Liver (tissue), 5 donors: Measurements from ENCODE around the gene WDR3. TPM values are rescaled to one million over a fixed set of nuclear protein-coding genes. Genes with fewer than 3 reads are reported as not detected.

Experiments
- GABPA ChIP-seq, 2 donors: IDR thresholded peaks in 1 of 2; conservative IDR thresholded peaks in 1 of 2; 2 replicates each; pipeline ENCODE4 v1.6.1; 2016; ENCODE audit warnings: antibody characterized with exemption in 2 of 2, mild to moderate bottlenecking in 1 of 2, moderate library complexity in 1 of 2
- HNF4G ChIP-seq: IDR thresholded peaks from 2 replicates; pipeline ENCODE4 v1.6.1; 2016; ENCODE audit warnings: antibody characterized with exemption
- TAF1 ChIP-seq: conservative IDR thresholded peaks from 2 replicates; pipeline ENCODE4 v1.6.1; 2016; ENCODE audit warnings: antibody characterized with exemption, mild to moderate bottlenecking
- YY1 ChIP-seq: IDR thresholded peaks from 2 replicates; pipeline ENCODE4 v1.6.1; 2016; ENCODE audit warnings: antibody characterized with exemption, mild to moderate bottlenecking
- polyA plus RNA-seq, 2 donors: library from polyadenylated mRNA; stranded (reverse) in 1 of 2; unstranded in 1 of 2; fragments of 200-250 nt in 1 of 2; fragments of >200 nt in 1 of 2; fragmentation: Nextera tagmentation in 1 of 2; extraction: Ambion mirVana in 1 of 2; gene quantifications; one replicate each; pipeline versions ENCODE4 v1.2.1 to v1.2.3, GENCODE V29; 2013 to 2015
- total RNA-seq, 2 donors: library from RNA; depleted of rRNA; stranded (reverse); fragments of >200 nt; gene quantifications; one replicate each; pipeline ENCODE4 v1.2.3, GENCODE V29; 2014
- TF ChIP-seq, protein P1 (sequence below): IDR thresholded peaks from 2 replicates; pipeline ENCODE4 v1.6.1; 2016; ENCODE audit warnings: antibody characterized with exemption, mild to moderate bottlenecking
- donor health status: healthy.
- donor health status: healthy.
- donor health status: healthy.

WDR3 gene
- total and polyA plus RNA-seq, 4 donors: 4.4 to 24.5 (median 11.5) TPM

DNA sequence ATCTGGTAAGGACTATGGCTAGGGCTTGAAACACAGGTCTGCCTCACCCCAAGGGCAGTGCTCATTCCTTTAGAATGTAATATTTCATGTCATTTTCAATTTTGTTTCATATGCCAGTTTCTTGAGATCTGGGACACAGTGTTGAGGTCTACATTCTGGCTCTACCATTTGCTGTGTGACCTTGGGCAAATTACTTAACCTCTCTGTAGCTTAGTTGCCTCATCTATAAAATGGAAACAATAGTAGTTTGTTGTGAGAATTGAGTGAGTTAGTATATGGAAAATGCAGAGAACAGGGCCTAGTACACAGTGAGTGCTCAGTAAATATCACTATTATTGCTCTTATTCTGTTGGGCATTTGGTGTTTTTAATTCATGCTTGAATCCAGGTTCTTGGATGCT lies 84.4 kb downstream of the WDR3 start (continued):
- TF ChIP-seq, protein P1, sequence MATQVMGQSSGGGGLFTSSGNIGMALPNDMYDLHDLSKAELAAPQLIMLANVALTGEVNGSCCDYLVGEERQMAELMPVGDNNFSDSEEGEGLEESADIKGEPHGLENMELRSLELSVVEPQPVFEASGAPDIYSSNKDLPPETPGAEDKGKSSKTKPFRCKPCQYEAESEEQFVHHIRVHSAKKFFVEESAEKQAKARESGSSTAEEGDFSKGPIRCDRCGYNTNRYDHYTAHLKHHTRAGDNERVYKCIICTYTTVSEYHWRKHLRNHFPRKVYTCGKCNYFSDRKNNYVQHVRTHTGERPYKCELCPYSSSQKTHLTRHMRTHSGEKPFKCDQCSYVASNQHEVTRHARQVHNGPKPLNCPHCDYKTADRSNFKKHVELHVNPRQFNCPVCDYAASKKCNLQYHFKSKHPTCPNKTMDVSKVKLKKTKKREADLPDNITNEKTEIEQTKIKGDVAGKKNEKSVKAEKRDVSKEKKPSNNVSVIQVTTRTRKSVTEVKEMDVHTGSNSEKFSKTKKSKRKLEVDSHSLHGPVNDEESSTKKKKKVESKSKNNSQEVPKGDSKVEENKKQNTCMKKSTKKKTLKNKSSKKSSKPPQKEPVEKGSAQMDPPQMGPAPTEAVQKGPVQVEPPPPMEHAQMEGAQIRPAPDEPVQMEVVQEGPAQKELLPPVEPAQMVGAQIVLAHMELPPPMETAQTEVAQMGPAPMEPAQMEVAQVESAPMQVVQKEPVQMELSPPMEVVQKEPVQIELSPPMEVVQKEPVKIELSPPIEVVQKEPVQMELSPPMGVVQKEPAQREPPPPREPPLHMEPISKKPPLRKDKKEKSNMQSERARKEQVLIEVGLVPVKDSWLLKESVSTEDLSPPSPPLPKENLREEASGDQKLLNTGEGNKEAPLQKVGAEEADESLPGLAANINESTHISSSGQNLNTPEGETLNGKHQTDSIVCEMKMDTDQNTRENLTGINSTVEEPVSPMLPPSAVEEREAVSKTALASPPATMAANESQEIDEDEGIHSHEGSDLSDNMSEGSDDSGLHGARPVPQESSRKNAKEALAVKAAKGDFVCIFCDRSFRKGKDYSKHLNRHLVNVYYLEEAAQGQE: no peak
- TF ChIP-seq HNF4G: no peak
- TF ChIP-seq YY1: no peak
- no peak for TF ChIP-seq GABPA (IDR thresholded peaks at IDR 0.05 in 1 of 2, conservative IDR thresholded peaks at IDR 0.05 in 1 of 2)
- no peak for TF ChIP-seq TAF1

Other genes with a start within 250 kb of the WDR3 start
- gene GDAP2, start 118 bp upstream of the WDR3 start, total RNA-seq: 10 to 100 TPM; 10.5 to 16.8 TPM
- gene GDAP2, start 118 bp upstream of the WDR3 start, polyA plus RNA-seq: 1 to 10 TPM; 3.0 to 7.6 TPM